A549 (cell line): Measurements from ENCODE around the gene TBC1D14.

ENCODE experiments used
- CHD2 ChIP-seq: fragments of 150-350 bp; IDR thresholded peaks from 2 replicates; pipeline ENCODE4 v1.6.1; 2014; ENCODE audit warnings: low read length; ENCODE audit not compliant: partially characterized antibody
- JUNB ChIP-seq: fragments of >200 bp; sonication (Bioruptor Twin); formaldehyde crosslinking; IDR thresholded peaks from 2 replicates; pipeline ENCODE4 v1.6.1; 2016
- PBX3 ChIP-seq: IDR thresholded peaks from 2 replicates; pipeline ENCODE4 v1.6.1; 2012
- POLR2A ChIP-seq: IDR thresholded peaks from 2 replicates; pipeline ENCODE4 v1.6.1; 2012; ENCODE audit warnings: mild to moderate bottlenecking, low read length
- RAD21 ChIP-seq, 2 experiments: fragments of >200 bp in 1 of 2; sonication (Bioruptor Twin) in 1 of 2; formaldehyde crosslinking in 1 of 2; IDR thresholded peaks in 1 of 2; conservative IDR thresholded peaks in 1 of 2; 2 replicates in 1 of 2; 3 replicates in 1 of 2; pipeline ENCODE4 v1.6.1; 2012 to 2018; ENCODE audit warnings: inconsistent platforms in 1 of 2
- TF ChIP-seq, protein P1 (sequence below): fragments of >200 bp; sonication (Bioruptor Twin); formaldehyde crosslinking; IDR thresholded peaks from 3 replicates; pipeline ENCODE4 v1.5.1; 2016

GRCh38 chr4:6877067-6877466 is 32.6 kb upstream of the TBC1D14 start:
- TF ChIP-seq, protein P1, sequence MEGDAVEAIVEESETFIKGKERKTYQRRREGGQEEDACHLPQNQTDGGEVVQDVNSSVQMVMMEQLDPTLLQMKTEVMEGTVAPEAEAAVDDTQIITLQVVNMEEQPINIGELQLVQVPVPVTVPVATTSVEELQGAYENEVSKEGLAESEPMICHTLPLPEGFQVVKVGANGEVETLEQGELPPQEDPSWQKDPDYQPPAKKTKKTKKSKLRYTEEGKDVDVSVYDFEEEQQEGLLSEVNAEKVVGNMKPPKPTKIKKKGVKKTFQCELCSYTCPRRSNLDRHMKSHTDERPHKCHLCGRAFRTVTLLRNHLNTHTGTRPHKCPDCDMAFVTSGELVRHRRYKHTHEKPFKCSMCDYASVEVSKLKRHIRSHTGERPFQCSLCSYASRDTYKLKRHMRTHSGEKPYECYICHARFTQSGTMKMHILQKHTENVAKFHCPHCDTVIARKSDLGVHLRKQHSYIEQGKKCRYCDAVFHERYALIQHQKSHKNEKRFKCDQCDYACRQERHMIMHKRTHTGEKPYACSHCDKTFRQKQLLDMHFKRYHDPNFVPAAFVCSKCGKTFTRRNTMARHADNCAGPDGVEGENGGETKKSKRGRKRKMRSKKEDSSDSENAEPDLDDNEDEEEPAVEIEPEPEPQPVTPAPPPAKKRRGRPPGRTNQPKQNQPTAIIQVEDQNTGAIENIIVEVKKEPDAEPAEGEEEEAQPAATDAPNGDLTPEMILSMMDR = no peak
- TF ChIP-seq PBX3 = no peak
- TF ChIP-seq RAD21 (conservative IDR thresholded peaks at IDR 0.05 in 1 of 2, IDR thresholded peaks at IDR 0.05 in 1 of 2) = no peak
- TF ChIP-seq CHD2 = no peak
- no peak for TF ChIP-seq JUNB
- TF ChIP-seq POLR2A = no peak
